D721Med (cell line): ENCODE results near the gene ATP2B2.

ENCODE experiments used
- DNase-seq: peaks from one replicate; pipeline ENCODE4 v3.0.0; 2011; ENCODE audit warnings: low spot score; ENCODE audit not compliant: insufficient read length
- FAIRE-seq: peaks from 2 replicates; lab custom pipeline; 2011; peaks lifted over from hg19 to GRCh38; lab: Jason Lieb, UNC
- CTCF ChIP-seq: IDR thresholded peaks from 2 replicates; pipeline ENCODE4 v1.5.1; 2012; ENCODE audit warnings: mild to moderate bottlenecking, control low read depth; ENCODE audit not compliant: insufficient read depth; ENCODE audit errors: missing control alignments

ATP2B2 gene

DNA sequence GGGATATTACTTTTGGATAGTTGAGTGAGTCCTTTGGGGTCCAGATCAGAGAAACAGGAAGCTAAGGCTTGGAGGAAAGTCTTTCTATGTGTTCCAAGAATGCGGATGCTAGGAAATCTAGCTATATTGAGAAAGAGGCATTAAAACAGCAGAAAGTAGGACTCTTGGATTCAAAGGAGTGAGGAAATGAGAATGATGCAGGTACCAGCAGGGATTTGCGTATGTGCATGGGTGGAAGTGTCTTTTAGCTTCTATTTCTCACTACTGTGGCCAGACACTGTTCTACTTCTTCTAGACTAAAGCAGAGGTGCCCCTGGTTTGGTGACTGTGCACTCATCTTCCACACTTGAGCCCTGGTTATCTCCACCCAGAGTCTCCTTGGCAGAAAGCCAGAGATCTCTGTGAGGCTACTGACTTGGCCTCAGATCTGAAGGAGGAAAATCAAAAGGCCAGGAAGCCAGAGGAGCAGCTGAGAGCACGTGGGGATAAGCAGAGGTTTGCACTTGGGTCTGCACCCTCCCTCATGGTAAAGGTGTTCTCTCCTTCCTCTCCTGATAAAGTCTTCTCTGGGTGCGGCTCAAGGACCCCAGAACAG, 44.3 kb downstream of the ATP2B2 start:
- DNase-seq (no peak), FAIRE-seq (no peak)
- no peak for TF ChIP-seq CTCF

- no peak for FAIRE-seq
- no peak for DNase-seq
Measured at GRCh38 chr3:10459954-10460754, 45.2 kb downstream of the ATP2B2 start.

DNA sequence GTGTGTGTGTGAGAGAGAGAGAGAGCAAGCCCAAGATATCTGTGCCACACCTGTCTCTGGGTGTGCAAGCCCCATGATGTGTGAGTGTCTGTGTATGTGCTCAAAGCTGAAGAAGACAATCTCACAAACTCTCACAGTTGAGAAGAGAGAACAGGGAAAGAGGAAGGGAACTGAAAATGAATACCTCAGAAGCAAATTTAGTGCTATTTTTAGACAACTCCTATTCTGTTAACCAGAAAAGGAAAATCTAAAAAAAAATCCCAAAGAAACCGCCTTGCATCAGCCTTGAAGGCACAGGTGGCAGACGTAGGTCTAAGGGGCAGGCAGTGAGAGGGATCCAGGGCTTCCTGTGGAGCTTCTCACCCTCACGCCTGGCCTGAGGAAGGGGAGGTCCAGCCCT, 47.8 kb downstream of the ATP2B2 start:
- TF ChIP-seq CTCF, result no peak
- DNase-seq (no peak), FAIRE-seq (no peak)

More at GRCh38 chr3:10459954-10460754, 45.2 kb downstream of the ATP2B2 start:
- no peak for TF ChIP-seq CTCF

GRCh38 chr3:10456981-10457380, 48.4 kb downstream of the ATP2B2 start:
- TF ChIP-seq CTCF, result no peak
- FAIRE-seq (no peak), DNase-seq (no peak)

DNA sequence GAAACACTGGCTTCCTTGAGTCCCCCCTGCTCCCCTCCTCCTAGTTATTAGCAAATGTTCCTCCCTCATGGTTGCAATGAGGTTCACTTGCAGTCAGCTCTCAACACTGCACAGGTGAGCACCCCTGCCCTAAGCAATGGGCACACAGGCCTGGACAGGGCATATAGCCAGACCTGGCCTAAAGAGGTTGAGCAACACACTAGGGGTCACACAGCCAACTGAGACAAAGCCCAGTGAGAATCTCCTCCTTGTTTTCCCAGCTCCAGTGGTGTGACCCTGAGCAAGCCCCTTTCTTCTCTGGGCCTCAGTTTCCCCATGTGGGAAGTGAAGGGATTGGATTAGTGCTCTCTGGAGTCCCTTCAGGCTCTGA, 49.9 kb downstream of the ATP2B2 start:
- no peak for TF ChIP-seq CTCF
- FAIRE-seq (no peak), DNase-seq (no peak)

DNA sequence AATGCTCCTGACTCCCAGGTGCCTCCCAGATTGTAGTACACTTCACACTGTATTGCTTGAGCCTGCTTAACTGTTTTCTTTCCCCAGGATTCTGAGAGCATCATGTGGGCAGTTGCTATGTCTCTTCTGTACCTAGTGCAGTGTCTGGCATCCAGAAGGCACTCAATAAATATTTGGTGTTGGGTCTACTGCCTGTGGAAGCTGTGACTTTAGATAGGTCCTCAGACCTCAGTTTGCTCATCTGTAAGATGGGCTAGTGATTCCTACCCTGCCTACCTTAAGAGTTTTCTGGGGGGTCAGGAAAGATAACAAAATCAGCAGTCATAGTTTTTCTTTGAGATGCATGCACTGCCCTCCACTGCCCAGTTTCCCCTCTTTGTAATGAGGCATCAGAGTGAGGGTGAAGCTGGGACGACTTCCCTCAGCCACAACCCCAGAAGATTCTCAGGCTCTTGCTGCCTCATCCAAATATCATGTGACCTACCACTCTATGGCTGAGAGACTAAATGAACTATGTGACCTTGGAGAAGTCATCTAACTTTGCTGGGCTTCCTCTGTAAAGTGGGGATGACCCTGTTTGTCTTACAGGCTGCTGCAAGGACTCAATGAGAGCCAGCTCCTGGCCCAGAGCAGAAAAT, 50.4 kb downstream of the ATP2B2 start:
- no peak for TF ChIP-seq CTCF
- DNase-seq (no peak), FAIRE-seq (no peak)
